Muscle of leg (tissue), 11 donors: Measurements from ENCODE around the gene AURKAIP1. TPM values are rescaled to one million over a fixed set of nuclear protein-coding genes. Genes with fewer than 3 reads are reported as not detected.
"Not testable (repeated sequence)": the region's sequence is repeated elsewhere in the genome, so short reads cannot be mapped to it uniquely, and the experiment has no call there.

ENCODE experiments used
- DNase-seq: peaks from one replicate; pipeline ENCODE4 v3.0.0; 2013
- H3K27ac ChIP-seq: one replicate; pipeline ENCODE4 v1.5.1; 2013; ENCODE audit warnings: mild to moderate bottlenecking, low read length, control low read depth
- H3K27me3 ChIP-seq: one replicate; pipeline ENCODE4 v1.6.1; 2013; ENCODE audit warnings: low read length; ENCODE audit not compliant: control insufficient read depth, insufficient read depth
- H3K36me3 ChIP-seq: one replicate; pipeline ENCODE4 v1.6.1; 2013; ENCODE audit warnings: low read length; ENCODE audit not compliant: control insufficient read depth, insufficient read depth
- H3K4me1 ChIP-seq: one replicate; pipeline ENCODE4 v1.6.1; 2013; ENCODE audit warnings: low read length; ENCODE audit not compliant: control insufficient read depth, insufficient read depth
- H3K4me3 ChIP-seq: one replicate; pipeline ENCODE4 v1.5.1; 2013; ENCODE audit warnings: low read length, control low read depth
- H3K9me3 ChIP-seq: replicated peaks from 2 replicates; pipeline ENCODE4 v1.6.1; 2013; ENCODE audit warnings: low read depth, low read length; ENCODE audit not compliant: control insufficient read depth
- WGBS: methylation state at CpG from one replicate; pipeline ENCODE4 v1.1.5; 2013; ENCODE audit warnings: missing lambda C conversion rate; ENCODE audit not compliant: insufficient coverage; 5-methylcytosine and 5-hydroxymethylcytosine counted together
- polyA plus RNA-seq, 8 donors: library from polyadenylated mRNA; unstranded; fragments of 120-200 nt; gene quantifications; one replicate each; pipeline versions ENCODE4 v1.2.1 to v1.2.3, GENCODE V29; 2013; ENCODE audit warnings: inconsistent platforms in 1 of 8, low replicate concordance in 1 of 8; ENCODE audit not compliant: insufficient read length in 8 of 8, insufficient read depth in 1 of 8
- total RNA-seq: library from RNA; stranded (reverse); fragments of 120-200 nt; gene quantifications from one replicate; pipeline ENCODE4 v1.2.4, GENCODE V29; 2013

The AURKAIP1 gene
- total and polyA plus RNA-seq, 9 donors = 66.7 to 93.6 (median 74.8) TPM

DNA sequence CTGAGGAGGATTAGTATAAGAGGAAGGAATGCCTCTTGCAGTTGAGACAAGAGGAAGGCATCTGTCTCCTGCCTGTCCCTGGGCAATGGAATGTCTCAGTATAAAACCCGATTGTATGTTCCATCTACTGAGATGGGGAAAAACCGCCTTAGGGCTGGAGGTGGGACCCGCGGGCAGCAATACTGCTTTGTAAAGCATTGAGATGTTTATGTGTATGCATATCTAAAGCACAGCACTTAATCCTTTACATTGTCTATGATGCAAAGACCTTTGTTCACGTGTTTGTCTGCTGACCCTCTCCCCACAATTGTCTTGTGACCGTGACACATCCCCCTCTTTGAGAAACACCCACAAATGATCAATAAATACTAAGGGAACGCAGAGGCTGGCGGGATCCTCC lies 35.2 kb upstream of the AURKAIP1 start:
- H3K36me3 ChIP-seq = peaks cover 23% of the 10 kb centered on the region
- not testable (repeated sequence) for DNase-seq, H3K9me3 ChIP-seq, H3K27ac ChIP-seq, H3K27me3 ChIP-seq, H3K4me3 ChIP-seq
- H3K4me1 ChIP-seq = peaks cover 20% of the 10 kb centered on the region
- 60% methylated on average over 1 of the region's 8 CpGs for WGBS

DNA sequence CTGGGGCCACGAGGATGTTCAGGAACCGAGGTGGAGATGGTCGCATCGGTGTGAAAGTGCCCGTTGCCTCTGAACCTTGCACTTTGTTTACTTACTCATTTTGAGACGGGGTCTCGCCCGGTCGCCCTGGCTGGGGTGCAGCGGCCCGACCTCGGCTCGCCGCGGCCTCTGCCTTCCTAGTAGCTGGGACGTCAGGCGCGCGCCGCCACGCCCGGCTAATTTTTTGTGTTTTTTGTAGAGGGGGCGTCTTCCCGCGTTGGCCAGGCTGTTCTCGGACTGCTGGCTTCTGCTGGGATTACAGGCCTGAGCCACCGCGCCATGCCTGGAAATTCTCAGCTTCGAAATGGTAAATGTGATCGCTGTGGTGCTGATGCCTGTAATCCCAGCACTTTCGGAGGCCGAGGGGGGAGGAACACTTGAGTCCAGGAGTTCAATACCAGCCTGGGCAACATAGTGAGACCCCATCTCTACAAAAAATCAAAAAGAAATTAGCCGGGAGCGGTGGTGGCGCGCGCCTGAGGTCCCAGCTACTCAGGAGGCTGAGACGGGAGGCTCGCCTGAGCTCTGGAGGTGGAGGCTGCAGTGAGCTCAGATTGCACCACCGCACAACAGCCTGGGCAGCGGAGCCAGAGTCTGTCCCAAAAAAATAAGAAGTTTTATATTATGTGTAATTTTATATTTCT lies 32.8 kb upstream of the AURKAIP1 start:
- H3K4me3 ChIP-seq = peak overlapping the region; percentile 88
- peak overlapping the region; percentile 18 for H3K27ac ChIP-seq
- DNase-seq = no peak
- WGBS = 9% methylated on average over 28 of the region's 41 CpGs
- H3K9me3 ChIP-seq = no peaks in the 10 kb centered on the region
- no peaks in the 10 kb centered on the region for H3K27me3 ChIP-seq
- H3K36me3 ChIP-seq = peaks cover 32% of the 10 kb centered on the region
- peaks cover 21% of the 10 kb centered on the region for H3K4me1 ChIP-seq

DNA sequence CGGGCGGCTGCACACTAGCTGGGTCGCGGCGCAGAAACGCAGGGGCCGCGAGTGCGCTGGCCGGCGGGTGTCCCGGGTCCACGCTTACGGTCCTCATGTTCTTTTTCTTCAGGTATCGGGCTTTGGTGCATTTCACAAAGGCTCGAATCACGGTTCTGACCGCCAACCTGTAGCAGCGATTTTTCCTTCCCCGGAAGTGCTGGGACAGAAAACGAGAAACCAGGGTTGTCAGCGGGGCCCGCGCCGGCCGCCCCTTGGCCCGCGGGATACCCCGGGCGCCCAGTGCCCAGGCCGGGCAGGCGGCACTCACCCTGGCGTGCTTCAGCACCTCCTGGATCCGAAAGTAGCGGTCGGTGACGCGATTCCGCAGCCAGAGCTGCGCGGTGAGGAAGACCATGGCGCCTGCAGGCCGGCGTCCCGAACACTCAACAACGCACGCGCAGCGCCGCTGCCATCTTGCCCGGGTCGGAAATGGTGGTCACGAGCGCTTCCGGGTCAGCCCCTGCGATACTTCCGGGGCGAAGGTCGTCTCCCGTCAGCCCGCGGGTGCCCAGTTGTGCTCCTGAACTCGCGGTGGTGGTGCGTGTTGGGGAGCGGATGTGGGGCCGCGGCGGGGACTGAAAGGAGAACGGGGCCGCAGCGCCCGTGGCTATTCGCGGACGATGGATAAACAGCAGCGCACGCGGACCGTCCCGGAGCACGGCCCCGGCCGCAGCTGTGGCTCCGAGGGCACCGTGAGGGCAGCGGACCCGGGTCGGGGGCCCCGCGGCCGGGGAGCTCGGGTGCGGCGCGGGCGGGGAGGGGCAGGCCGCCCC lies 32.0 kb upstream of the AURKAIP1 start, which contains the start of gene MRPL20:
TSS of gene MRPL20 (minus strand) at position 473 of the 815 bp plus-strand sequence. CDS start at position 397, 76 bp downstream.
- Histone ChIP-seq H3K9me3 (no peaks in the 10 kb centered on the region), H3K27ac (peak within 1 kb of the TSS; percentile 37), H3K4me3 (peak within 1 kb of the TSS; percentile 88), H3K27me3 (no peaks in the 10 kb centered on the region), H3K36me3 (peaks cover 38% of the 10 kb centered on the region), H3K4me1 (peaks cover 21% of the 10 kb centered on the region)
- WGBS = under 1% methylated on average over 97 of the region's 98 CpGs
- DNase-seq = peak; percentile 97

DNA sequence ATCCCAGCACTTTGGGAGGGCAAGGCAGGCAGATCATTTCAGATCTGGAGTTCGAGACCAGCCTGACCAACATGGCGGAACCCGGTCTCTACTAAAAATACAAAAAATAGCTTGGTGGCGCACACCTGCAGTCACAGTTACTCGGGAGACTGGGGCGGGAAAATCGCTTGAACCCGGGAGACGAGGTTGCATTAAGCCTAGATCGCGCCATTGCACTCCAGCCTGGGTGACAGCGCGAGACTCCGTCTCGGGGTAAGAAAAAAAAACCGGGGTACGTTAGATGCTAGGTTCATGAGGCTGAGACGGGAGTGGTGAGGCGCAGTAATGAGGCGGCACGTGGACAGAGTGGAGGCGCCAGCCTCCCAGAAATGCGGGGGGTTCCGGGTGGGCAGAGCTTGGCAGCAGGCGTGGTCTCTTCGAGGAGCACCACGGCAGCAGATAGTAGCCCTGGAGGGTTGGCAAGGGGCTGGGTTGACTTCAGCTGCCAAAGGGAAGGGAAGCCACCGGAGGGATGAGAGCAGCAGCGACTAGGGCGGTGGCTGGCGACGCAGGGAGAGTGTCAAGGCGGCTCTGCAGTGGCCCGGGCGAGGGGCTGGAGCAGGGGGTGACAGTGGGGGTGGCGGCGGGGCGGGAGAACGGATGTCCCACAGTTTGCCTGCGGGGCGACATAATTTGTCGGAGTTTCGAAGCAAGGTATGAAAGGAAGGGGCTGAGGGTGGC lies 31.3 kb upstream of the AURKAIP1 start:
- DNase-seq = no peak
- H3K4me1 ChIP-seq = peaks cover 21% of the 10 kb centered on the region
- whole genome bisulfite sequencing = 46% methylated on average over 39 of the region's 43 CpGs
- no peaks in the 10 kb centered on the region for H3K27me3 ChIP-seq
- H3K4me3 ChIP-seq = peak overlapping the region; percentile 88
- peaks cover 45% of the 10 kb centered on the region for H3K36me3 ChIP-seq
- peak overlapping the region; percentile 3 for H3K27ac ChIP-seq
- H3K9me3 ChIP-seq = no peaks in the 10 kb centered on the region

DNA sequence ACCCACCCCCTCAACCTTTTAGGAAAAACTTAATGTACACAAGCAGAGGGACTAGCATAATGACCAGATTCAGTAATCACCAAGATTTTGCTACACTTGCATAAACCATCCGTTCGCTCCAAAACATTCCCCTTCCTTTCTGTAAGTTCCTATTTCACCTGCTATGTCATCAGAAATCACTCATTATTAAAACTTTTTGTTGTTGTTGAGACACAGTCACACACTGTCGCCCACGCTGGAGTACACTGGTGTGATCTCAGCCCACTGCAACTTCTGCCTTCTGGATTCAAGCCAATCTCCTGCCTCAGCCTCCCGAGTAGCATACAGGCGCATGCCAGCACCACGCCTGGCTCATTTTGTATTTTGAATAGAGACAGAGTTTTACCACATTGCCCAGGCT lies 28.6 kb upstream of the AURKAIP1 start:
- WGBS = 78% methylated on average over 6 of the region's 7 CpGs
- no peaks in the 10 kb centered on the region for H3K27me3 ChIP-seq
- H3K9me3 ChIP-seq = no peaks in the 10 kb centered on the region
- H3K4me3 ChIP-seq = no peak overlapping the region
- H3K27ac ChIP-seq = no peak overlapping the region
- H3K36me3 ChIP-seq = peaks cover 48% of the 10 kb centered on the region
- H3K4me1 ChIP-seq = peaks cover 32% of the 10 kb centered on the region
- DNase-seq = no peak

DNA sequence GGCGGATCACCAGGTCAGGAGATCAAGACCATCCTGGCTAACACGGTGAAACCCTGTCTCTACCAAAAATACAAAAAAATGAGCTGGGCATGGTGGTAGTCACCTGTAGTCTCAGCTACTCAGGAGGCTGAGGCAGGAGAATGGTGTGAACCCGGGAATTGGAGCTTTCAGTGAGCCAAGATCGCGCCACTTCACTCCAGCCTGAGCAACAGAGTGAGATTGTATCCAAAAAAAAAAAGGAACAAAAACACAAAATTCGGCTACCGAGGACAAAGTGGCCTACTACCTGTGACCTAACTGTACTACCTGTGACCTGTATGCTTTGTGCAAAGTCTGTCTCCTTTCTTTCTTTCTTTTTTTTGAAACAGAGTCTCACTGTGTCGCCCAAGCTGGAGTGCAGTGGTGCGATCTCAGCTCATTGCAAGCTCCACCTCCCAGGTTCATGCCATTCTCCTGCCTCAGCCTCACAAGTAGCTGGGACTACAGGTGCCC lies 27.9 kb upstream of the AURKAIP1 start:
- not testable (repeated sequence) for H3K9me3 ChIP-seq, H3K4me3 ChIP-seq, DNase-seq, H3K27ac ChIP-seq, H3K27me3 ChIP-seq
- Histone ChIP-seq H3K36me3 (peaks cover 51% of the 10 kb centered on the region), H3K4me1 (peaks cover 33% of the 10 kb centered on the region)
- WGBS = 77% methylated on average over 5 of the region's 9 CpGs

DNA sequence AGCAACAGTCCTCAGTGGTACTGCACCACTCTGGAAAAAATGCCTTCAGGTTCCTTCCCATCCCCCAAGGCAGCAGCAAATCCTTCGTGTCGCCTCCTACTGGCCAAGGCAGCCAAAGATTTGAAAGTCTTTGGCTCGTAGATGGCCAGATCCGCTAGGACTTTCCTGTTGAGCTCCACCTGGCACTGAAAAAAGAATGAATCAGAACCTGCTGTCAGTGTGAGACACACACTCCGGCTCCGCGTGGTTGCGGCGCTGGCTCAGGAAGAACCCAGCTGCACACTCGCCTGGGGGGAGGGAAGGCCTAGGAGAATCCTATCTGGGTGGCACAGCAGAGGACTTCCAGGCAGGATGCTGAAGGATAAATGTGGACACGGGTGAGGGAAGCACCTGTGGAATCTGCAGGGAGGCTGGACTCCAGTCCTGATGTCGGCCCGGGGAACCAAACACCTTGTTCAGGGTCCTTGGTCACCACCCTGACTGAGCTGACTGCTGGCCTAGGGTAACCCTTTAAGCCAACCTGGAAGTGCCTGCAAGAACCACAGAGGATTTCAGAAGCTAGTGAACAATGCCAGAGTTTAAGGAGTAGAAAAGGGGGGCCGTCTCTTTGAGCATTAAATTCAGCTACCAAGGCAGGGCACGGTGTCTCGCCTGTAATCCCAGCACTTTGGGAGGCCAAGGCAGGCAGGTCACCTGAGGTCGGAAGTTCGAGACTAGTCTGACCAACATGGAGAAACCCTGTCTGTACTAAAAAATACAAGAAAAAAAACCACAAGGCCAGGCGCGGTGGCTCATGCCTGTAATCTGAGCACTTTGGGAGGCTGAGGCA lies 27.3 kb upstream of the AURKAIP1 start:
- peaks cover 36% of the 10 kb centered on the region for H3K4me1 ChIP-seq
- H3K36me3 ChIP-seq = peaks cover 57% of the 10 kb centered on the region

DNA sequence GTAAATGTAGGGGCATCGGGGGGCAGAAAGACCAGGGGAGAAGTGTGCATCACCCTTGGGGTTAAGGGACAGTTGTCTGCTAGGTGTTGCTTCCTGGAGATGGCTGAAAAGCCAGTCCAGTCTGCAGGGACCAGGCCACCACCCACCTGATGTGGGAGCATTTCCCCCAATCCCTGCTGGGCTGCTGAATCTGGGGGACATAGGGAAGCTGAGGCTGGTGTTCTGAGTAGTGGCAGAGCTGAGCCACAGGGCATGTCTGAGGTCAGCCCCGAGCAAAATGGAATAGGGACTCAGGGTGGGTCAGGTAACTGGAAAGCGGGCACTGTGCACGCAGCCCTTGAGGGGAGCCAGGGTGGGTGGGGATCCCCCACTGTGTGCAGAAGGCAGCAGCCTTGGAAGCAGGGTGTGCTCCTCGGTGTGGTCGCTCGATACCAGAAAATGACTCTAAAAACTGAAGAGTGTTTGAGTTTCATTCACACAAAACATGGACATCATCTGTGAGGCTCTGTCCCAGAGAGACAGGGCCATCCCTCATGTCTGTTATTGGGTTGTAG lies 26.5 kb upstream of the AURKAIP1 start:
- H3K27ac ChIP-seq = no peak overlapping the region
- no peak for DNase-seq
- 76% methylated on average over 4 of the region's 7 CpGs for WGBS
- no peaks in the 10 kb centered on the region for H3K27me3 ChIP-seq
- H3K4me3 ChIP-seq = no peak overlapping the region
- H3K4me1 ChIP-seq = peaks cover 36% of the 10 kb centered on the region
- no peaks in the 10 kb centered on the region for H3K9me3 ChIP-seq
- peaks cover 62% of the 10 kb centered on the region for H3K36me3 ChIP-seq

More for the DNA sequence above, 27.3 kb upstream of the AURKAIP1 start:
- 69% methylated on average over 18 of the region's 20 CpGs for WGBS
- no peaks in the 10 kb centered on the region for H3K9me3 ChIP-seq
- DNase-seq = no peak
- no peak overlapping the region for H3K4me3 ChIP-seq
- H3K27ac ChIP-seq = no peak overlapping the region
- H3K27me3 ChIP-seq = no peaks in the 10 kb centered on the region
